K562 (cell line): ENCODE results near the gene SLC25A42. TPM values are rescaled to one million over a fixed set of nuclear protein-coding genes. Genes with fewer than 3 reads are reported as not detected.

Source experiments
- ARNT ChIP-seq, 2 experiments: fragments of 450-650 bp; IDR thresholded peaks; 2 replicates each; pipeline ENCODE4 v1.6.1; 2016; ENCODE audit warnings: mild to moderate bottlenecking in 1 of 2
- ATF1 ChIP-seq, 2 experiments: fragments of 450-650 bp in 1 of 2; IDR thresholded peaks; 2 replicates each; pipeline ENCODE4 v1.6.1; 2016; ENCODE audit warnings: missing compliant biosample characterization in 1 of 2, missing genetic modification characterization in 1 of 2
- DACH1 ChIP-seq: fragments of 450-650 bp; IDR thresholded peaks from 2 replicates; pipeline ENCODE4 v1.6.1; 2018; ENCODE audit not compliant: partially characterized antibody
- DDX20 ChIP-seq: fragments of 450-650 bp; IDR thresholded peaks from 2 replicates; pipeline ENCODE4 v1.6.1; 2016; ENCODE audit warnings: missing genetic modification characterization, low read depth, mild to moderate bottlenecking, missing compliant biosample characterization, moderate library complexity
- GTF2F1 ChIP-seq: IDR thresholded peaks from 2 replicates; pipeline ENCODE4 v1.6.1; 2011; ENCODE audit warnings: low read depth, low read length, improper control_type of control experiment
- HDGF ChIP-seq: fragments of 450-650 bp; IDR thresholded peaks from 2 replicates; pipeline ENCODE4 v1.6.1; 2016
- KLF1 ChIP-seq: fragments of 450-650 bp; IDR thresholded peaks from 2 replicates; pipeline ENCODE4 v1.6.1; 2016; ENCODE audit warnings: missing genetic modification characterization, missing compliant biosample characterization
- LEF1 ChIP-seq: fragments of 450-650 bp; IDR thresholded peaks from 2 replicates; pipeline ENCODE4 v1.6.1; 2016; ENCODE audit warnings: mild to moderate bottlenecking
- OTX1 ChIP-seq: fragments of 450-650 bp; formaldehyde crosslinking; IDR thresholded peaks from 2 replicates; pipeline ENCODE4 v1.4.0; 2022; ENCODE audit warnings: mild to moderate bottlenecking
- SRF ChIP-seq, 2 experiments: fragments of 250-450, 450-650 bp in 1 of 2; sonication (Bioruptor Pico) in 1 of 2; sonication (generic) in 1 of 2; formaldehyde crosslinking; IDR thresholded peaks; 2 replicates each; pipeline versions ENCODE4 v1.5.0 to v1.5.1; 2020 to 2022; ENCODE audit warnings: mild to moderate bottlenecking in 1 of 2, missing genetic modification reagents in 1 of 2
- ZNF165 ChIP-seq: fragments of 250-450 bp; sonication (Bioruptor Pico); IDR thresholded peaks from 2 replicates; pipeline ENCODE4 v1.4.0; 2020; ENCODE audit warnings: borderline replicate concordance
- ZNF217 ChIP-seq: sonication (generic); formaldehyde crosslinking; IDR thresholded peaks from 2 replicates; pipeline ENCODE4 v1.8.0; 2022; ENCODE audit warnings: mild to moderate bottlenecking, missing genetic modification reagents
- ZNF232 ChIP-seq: sonication (generic); formaldehyde crosslinking; IDR thresholded peaks from 2 replicates; pipeline ENCODE4 v1.8.0; 2022; ENCODE audit warnings: mild to moderate bottlenecking, missing genetic modification reagents
- polyA plus RNA-seq, 8 experiments: library from polyadenylated mRNA; depleted of rRNA in 4 of 8; stranded (reverse) in 5 of 8; unstranded in 3 of 8; fragments of >200 nt; fragmentation: Nextera tagmentation in 2 of 8; fragmentation: Illumina TruSeq in 1 of 8; extraction: Ambion mirVana in 2 of 8; extraction: Trizol in 1 of 8; gene quantifications; 2 replicates each; pipeline versions ENCODE4 v1.2.1 to v1.2.3, GENCODE V29; 2011 to 2014; ENCODE audit warnings: inconsistent platforms in 1 of 8, missing spikeins in 1 of 8
- total RNA-seq, 7 experiments: library from RNA; depleted of rRNA in 6 of 7; stranded (reverse); fragments of >200 nt in 6 of 7; fragmentation: Illumina TruSeq in 2 of 7; extraction: Trizol in 2 of 7; gene quantifications; 2 replicates each; pipeline versions ENCODE4 v1.2.1 to v1.2.3, GENCODE V29; 2011 to 2021; ENCODE audit warnings: low replicate concordance in 1 of 7
- TF ChIP-seq, protein P1 (sequence below): fragments of 250-450 bp; sonication (Bioruptor Pico); IDR thresholded peaks from 2 replicates; pipeline ENCODE4 v1.8.0; 2021; ENCODE audit warnings: moderate library complexity, mild to moderate bottlenecking, inconsistent platforms
- TF ChIP-seq, protein P2 (sequence below): sonication (generic); formaldehyde crosslinking; IDR thresholded peaks from 2 replicates; pipeline ENCODE4 v1.8.1; 2023; ENCODE audit warnings: mild to moderate bottlenecking, missing genetic modification reagents
- TF ChIP-seq, protein P3 (sequence below): fragments of 450-650 bp; formaldehyde crosslinking; IDR thresholded peaks from 2 replicates; pipeline ENCODE4 v1.4.0; 2020; ENCODE audit warnings: mild to moderate bottlenecking, mixed read lengths
- TF ChIP-seq, protein P4 (sequence below): fragments of 250-450 bp; sonication (Bioruptor Pico); IDR thresholded peaks from 2 replicates; pipeline ENCODE4 v1.5.0; 2022; ENCODE audit warnings: mild to moderate bottlenecking
- TF ChIP-seq, protein P5 (sequence below): fragments of 250-450 bp; sonication (Bioruptor Pico); IDR thresholded peaks from 2 replicates; pipeline ENCODE4 v1.8.0; 2022; ENCODE audit warnings: inconsistent platforms, mild to moderate bottlenecking, moderate library complexity, borderline replicate concordance

SLC25A42 gene
- total and polyA plus RNA-seq, 9 of the 15 experiments (the other 6 are each of a cell fraction or from before 2014, with no cell fraction given), result 0.59 to 32.2 (median 14.1) TPM

DNA sequence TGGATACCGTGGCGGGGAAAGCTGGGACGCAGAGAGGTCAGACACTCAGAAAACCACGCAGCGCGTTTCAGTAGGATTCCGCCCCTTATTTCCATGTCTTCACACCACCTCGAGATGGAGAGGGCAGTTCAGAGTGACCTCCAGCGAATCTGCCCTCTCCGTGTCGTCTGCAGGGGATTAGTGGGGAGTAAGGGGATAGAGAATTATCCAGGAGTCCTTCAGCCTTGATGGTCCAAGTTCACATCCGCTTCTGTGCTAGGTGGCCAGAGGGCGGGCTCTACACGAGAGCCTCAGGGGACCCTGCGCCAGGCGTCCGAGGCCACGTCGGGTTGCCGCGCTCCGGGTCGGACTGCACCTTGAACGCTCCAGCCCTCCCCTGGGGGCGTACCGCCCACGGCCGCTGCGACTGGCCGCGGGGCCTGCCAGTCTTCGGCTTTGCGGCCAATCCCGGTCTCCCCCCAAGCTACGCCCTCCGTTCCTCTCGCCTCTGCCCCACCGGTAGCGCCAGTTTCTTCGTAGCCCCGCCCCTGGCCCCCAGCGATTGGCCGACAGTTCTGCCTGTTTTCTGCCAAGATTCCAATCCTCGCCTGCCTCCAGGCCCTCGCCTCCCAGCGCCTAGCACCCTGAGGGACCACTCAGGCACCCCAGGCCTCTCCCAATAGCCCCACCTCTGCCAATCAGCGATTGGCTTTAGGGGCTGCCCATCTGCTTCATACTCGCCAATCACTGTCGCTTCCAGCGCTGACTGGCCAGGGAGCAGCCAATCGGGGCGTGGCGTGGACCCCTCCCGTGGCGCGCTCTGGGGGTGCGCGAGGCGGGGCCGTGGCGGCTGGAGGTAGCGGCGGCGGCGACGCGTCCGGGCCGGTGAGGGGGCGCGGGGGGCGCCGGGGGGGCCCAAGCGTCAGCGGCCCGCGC, at the start of gene SLC25A42 (continued):
- TF ChIP-seq, protein P1, sequence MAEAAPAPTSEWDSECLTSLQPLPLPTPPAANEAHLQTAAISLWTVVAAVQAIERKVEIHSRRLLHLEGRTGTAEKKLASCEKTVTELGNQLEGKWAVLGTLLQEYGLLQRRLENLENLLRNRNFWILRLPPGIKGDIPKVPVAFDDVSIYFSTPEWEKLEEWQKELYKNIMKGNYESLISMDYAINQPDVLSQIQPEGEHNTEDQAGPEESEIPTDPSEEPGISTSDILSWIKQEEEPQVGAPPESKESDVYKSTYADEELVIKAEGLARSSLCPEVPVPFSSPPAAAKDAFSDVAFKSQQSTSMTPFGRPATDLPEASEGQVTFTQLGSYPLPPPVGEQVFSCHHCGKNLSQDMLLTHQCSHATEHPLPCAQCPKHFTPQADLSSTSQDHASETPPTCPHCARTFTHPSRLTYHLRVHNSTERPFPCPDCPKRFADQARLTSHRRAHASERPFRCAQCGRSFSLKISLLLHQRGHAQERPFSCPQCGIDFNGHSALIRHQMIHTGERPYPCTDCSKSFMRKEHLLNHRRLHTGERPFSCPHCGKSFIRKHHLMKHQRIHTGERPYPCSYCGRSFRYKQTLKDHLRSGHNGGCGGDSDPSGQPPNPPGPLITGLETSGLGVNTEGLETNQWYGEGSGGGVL, result no peak
- TF ChIP-seq HDGF (no peak; the same call in 1 of the 2 replicates), ATF1 (CRISPR knock-in tag; IDR thresholded peaks at IDR 0.05) (0 out of 2 replicates have a peak, but pooled peaks have one; percentile 27), ATF1 (tag; IDR thresholded peaks at IDR 0.05) (peak; percentile 86), ARNT (IDR thresholded peaks at IDR 0.05) (0 out of 4 replicates have a peak, but pooled peaks of 1 of the 2 experiments have one; percentile 17), OTX1 (CRISPR knock-in tag) (no peak), GTF2F1 (no peak), LEF1 (no peak), KLF1 (tag) (0 out of 2 replicates have a peak, but pooled peaks have one; percentile 14), ZNF165 (CRISPR knock-in tag) (no peak), ZNF217 (CRISPR knock-in tag) (no peak), DACH1 (no peak), ZNF232 (no peak), DDX20 (tag) (no peak), SRF (CRISPR knock-in tag; IDR thresholded peaks at IDR 0.05) (no peak)
- TF ChIP-seq, protein P2, sequence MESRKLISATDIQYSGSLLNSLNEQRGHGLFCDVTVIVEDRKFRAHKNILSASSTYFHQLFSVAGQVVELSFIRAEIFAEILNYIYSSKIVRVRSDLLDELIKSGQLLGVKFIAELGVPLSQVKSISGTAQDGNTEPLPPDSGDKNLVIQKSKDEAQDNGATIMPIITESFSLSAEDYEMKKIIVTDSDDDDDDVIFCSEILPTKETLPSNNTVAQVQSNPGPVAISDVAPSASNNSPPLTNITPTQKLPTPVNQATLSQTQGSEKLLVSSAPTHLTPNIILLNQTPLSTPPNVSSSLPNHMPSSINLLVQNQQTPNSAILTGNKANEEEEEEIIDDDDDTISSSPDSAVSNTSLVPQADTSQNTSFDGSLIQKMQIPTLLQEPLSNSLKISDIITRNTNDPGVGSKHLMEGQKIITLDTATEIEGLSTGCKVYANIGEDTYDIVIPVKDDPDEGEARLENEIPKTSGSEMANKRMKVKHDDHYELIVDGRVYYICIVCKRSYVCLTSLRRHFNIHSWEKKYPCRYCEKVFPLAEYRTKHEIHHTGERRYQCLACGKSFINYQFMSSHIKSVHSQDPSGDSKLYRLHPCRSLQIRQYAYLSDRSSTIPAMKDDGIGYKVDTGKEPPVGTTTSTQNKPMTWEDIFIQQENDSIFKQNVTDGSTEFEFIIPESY (CRISPR knock-in tag), result no peak
- TF ChIP-seq, protein P3, sequence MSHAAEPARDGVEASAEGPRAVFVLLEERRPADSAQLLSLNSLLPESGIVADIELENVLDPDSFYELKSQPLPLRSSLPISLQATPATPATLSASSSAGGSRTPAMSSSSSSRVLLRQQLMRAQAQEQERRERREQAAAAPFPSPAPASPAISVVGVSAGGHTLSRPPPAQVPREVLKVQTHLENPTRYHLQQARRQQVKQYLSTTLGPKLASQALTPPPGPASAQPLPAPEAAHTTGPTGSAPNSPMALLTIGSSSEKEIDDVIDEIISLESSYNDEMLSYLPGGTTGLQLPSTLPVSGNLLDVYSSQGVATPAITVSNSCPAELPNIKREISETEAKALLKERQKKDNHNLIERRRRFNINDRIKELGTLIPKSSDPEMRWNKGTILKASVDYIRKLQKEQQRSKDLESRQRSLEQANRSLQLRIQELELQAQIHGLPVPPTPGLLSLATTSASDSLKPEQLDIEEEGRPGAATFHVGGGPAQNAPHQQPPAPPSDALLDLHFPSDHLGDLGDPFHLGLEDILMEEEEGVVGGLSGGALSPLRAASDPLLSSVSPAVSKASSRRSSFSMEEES (CRISPR knock-in tag), result no peak
- TF ChIP-seq, protein P4, sequence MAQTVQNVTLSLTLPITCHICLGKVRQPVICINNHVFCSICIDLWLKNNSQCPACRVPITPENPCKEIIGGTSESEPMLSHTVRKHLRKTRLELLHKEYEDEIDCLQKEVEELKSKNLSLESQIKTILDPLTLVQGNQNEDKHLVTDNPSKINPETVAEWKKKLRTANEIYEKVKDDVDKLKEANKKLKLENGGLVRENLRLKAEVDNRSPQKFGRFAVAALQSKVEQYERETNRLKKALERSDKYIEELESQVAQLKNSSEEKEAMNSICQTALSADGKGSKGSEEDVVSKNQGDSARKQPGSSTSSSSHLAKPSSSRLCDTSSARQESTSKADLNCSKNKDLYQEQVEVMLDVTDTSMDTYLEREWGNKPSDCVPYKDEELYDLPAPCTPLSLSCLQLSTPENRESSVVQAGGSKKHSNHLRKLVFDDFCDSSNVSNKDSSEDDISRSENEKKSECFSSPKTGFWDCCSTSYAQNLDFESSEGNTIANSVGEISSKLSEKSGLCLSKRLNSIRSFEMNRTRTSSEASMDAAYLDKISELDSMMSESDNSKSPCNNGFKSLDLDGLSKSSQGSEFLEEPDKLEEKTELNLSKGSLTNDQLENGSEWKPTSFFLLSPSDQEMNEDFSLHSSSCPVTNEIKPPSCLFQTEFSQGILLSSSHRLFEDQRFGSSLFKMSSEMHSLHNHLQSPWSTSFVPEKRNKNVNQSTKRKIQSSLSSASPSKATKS (CRISPR knock-in tag), result no peak
- TF ChIP-seq, protein P5, sequence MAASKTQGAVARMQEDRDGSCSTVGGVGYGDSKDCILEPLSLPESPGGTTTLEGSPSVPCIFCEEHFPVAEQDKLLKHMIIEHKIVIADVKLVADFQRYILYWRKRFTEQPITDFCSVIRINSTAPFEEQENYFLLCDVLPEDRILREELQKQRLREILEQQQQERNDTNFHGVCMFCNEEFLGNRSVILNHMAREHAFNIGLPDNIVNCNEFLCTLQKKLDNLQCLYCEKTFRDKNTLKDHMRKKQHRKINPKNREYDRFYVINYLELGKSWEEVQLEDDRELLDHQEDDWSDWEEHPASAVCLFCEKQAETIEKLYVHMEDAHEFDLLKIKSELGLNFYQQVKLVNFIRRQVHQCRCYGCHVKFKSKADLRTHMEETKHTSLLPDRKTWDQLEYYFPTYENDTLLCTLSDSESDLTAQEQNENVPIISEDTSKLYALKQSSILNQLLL (CRISPR knock-in tag), result no peak
